ENCODE measurements around the gene JAK3. TPM values are rescaled to one million over a fixed set of nuclear protein-coding genes. Genes with fewer than 3 reads are reported as not detected.

JAK3 gene
- polyA plus RNA-seq, 2 of the 4 experiments (the other 2 are of a cell fraction): 0.31 to 0.89 TPM

GRCh38 chr19:17872251-17873001 is 24.6 kb upstream of the JAK3 start:
- DNase-seq (ENCODE audit: low read depth in 1 of 2, low spot score in 1 of 2) (no peak), FAIRE-seq (no peak), ATAC-seq (no peak)
- POLR2A ChIA-PET: interaction anchor here (1.0 to 2.8 kb wide), 2 partner anchors 13 to 60 kb away, joined by 3 to 16 read pairs; partner anchors contain the start of genes CCDC124 and RPL18A
- WGBS (ENCODE audit: missing lambda C conversion rate): 98% methylated on average over 17 of the region's 61 CpGs
- Histone ChIP-seq H3K4me2 (no peak overlapping the region), H3K4me1 (no peaks in the 10 kb centered on the region), H3K9me3 (no peaks in the 10 kb centered on the region), H3K27ac (no peak overlapping the region), H3K4me3 (no peak overlapping the region)
- TF ChIP-seq CTCF (IDR thresholded peaks at IDR 0.05) (no peak), KDM5A (IDR thresholded peaks at IDR 0.05) (no peak), ATOH8 (CRISPR knock-in tag; IDR thresholded peaks at IDR 0.05; ENCODE audit: low read depth) (no peak), BHLHE40 (IDR thresholded peaks at IDR 0.05; ENCODE audit: low read depth, low read length) (no peak), CHD4 (IDR thresholded peaks at IDR 0.05; ENCODE audit: borderline replicate concordance) (no peak), RCOR1 (IDR thresholded peaks at IDR 0.05; ENCODE audit: low read depth, low read length) (no peak), BCL3 (IDR thresholded peaks at IDR 0.05) (no peak), HDAC2 (IDR thresholded peaks at IDR 0.05) (no peak), PHF8 (IDR thresholded peaks at IDR 0.05; ENCODE audit: borderline replicate concordance, low read depth) (no peak), CHD2 (IDR thresholded peaks at IDR 0.05; ENCODE audit: low read length, partially characterized antibody) (no peak), HOXB13 (CRISPR knock-in tag; IDR thresholded peaks at IDR 0.05; ENCODE audit: low read depth) (no peak), TP53 (CRISPR knock-in tag; IDR thresholded peaks at IDR 0.05) (no peak), HOXA7 (CRISPR knock-in tag; IDR thresholded peaks at IDR 0.05) (no peak), EHF (CRISPR knock-in tag; IDR thresholded peaks at IDR 0.05) (no peak), MAFK (IDR thresholded peaks at IDR 0.05; ENCODE audit: partially characterized antibody) (no peak), RFX5 (IDR thresholded peaks at IDR 0.05) (no peak), HMGXB4 (CRISPR knock-in tag; IDR thresholded peaks at IDR 0.05; ENCODE audit: borderline replicate concordance) (no peak)
- CTCF ChIA-PET: interaction anchor here (1.6 to 10.9 kb wide), 5 partner anchors 13 to 124 kb away, joined by 3 to 295 read pairs (median 20); partner anchors contain the start of genes CCDC124 and RPL18A

- CTCF ChIA-PET: interaction anchor here (1.6 to 10.9 kb wide), 6 partner anchors 12 to 186 kb away, joined by 3 to 295 read pairs (median 15); partner anchors contain the start of genes CCDC124 and RPL18A
- DNase-seq (ENCODE audit: low read depth in 1 of 2, low spot score in 1 of 2) (no peak), ATAC-seq (no peak), FAIRE-seq (no peak)
- TF ChIP-seq JUN (IDR thresholded peaks at IDR 0.05) (no peak), CHD4 (IDR thresholded peaks at IDR 0.05; ENCODE audit: borderline replicate concordance) (no peak), EHF (CRISPR knock-in tag; IDR thresholded peaks at IDR 0.05) (no peak), RAD21 (conservative IDR thresholded peaks at IDR 0.05 in 1 of 2, IDR thresholded peaks at IDR 0.05 in 1 of 2) (no peak), POLR2A (IDR thresholded peaks at IDR 0.05; ENCODE audit: low read length) (no peak), BHLHE40 (IDR thresholded peaks at IDR 0.05; ENCODE audit: low read depth, low read length) (no peak)
- H3K4me2 ChIP-seq: no peak within 1 kb of the TSS
- H3K27ac ChIP-seq: no peak within 1 kb of the TSS
- H3K4me3 ChIP-seq: no peak within 1 kb of the TSS
- no peaks in the 10 kb centered on the region for H3K4me1 ChIP-seq
- no peaks in the 10 kb centered on the region for H3K9me3 ChIP-seq
- POLR2A ChIA-PET: interaction anchor here (1.0 to 2.8 kb wide), 2 partner anchors 12 to 61 kb away, joined by 3 to 16 read pairs; partner anchors contain the start of genes CCDC124 and RPL18A
- WGBS (ENCODE audit: missing lambda C conversion rate): 50% methylated on average over 15 of the region's 26 CpGs
These were observed 24.1 kb upstream of the JAK3 start, which contains the start of gene SLC5A5 for GRCh38 chr19:17871878-17872250. Gene SLC5A5 (plus strand): TSS chr19:17871945. CDS start chr19:17872320, 375 bp downstream.
